ENCODE measurements around the gene SRGAP1.
"Not testable (repeated sequence)": the region's sequence is repeated elsewhere in the genome, so short reads cannot be mapped to it uniquely, and the experiment has no call there.

Gene SRGAP1

DNA sequence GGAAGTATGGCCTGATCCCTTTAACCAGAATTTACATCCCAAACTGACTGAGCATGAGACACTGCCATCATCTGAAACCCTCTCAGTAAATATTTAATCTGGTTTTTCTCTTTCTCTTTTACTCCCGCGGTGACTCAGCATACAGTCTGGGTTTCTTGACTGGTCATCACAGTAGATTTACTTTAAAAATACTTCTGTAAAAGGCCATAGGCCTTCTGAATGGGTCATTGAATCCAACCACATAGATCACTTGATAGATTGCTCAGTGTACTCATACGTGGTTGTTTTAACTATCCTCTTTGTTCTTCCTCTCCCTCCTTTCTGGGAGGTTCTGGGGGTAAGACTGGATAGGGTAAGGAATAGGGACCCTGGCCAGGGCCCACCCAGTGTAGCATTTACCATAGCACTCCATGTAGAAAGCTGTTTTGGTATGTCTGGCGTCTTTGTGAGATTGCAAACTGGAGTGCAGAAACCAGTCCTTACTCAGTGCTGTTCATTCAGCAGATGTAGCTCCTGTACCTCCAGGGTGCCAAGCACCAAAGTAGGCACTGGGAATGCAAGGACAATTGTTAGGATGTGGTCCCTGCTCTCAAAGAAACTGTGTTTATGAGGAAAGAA is 165.7 kb downstream of the SRGAP1 start:
- no peak overlapping the region for H3K4me3 ChIP-seq (replicated peaks; ENCODE audit: insufficient read depth, low read length)
- TF ChIP-seq, protein P1, sequence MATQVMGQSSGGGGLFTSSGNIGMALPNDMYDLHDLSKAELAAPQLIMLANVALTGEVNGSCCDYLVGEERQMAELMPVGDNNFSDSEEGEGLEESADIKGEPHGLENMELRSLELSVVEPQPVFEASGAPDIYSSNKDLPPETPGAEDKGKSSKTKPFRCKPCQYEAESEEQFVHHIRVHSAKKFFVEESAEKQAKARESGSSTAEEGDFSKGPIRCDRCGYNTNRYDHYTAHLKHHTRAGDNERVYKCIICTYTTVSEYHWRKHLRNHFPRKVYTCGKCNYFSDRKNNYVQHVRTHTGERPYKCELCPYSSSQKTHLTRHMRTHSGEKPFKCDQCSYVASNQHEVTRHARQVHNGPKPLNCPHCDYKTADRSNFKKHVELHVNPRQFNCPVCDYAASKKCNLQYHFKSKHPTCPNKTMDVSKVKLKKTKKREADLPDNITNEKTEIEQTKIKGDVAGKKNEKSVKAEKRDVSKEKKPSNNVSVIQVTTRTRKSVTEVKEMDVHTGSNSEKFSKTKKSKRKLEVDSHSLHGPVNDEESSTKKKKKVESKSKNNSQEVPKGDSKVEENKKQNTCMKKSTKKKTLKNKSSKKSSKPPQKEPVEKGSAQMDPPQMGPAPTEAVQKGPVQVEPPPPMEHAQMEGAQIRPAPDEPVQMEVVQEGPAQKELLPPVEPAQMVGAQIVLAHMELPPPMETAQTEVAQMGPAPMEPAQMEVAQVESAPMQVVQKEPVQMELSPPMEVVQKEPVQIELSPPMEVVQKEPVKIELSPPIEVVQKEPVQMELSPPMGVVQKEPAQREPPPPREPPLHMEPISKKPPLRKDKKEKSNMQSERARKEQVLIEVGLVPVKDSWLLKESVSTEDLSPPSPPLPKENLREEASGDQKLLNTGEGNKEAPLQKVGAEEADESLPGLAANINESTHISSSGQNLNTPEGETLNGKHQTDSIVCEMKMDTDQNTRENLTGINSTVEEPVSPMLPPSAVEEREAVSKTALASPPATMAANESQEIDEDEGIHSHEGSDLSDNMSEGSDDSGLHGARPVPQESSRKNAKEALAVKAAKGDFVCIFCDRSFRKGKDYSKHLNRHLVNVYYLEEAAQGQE (IDR thresholded peaks at IDR 0.05; ENCODE audit: insufficient replicate concordance, low read depth) = no peak
- TF ChIP-seq, protein P2, sequence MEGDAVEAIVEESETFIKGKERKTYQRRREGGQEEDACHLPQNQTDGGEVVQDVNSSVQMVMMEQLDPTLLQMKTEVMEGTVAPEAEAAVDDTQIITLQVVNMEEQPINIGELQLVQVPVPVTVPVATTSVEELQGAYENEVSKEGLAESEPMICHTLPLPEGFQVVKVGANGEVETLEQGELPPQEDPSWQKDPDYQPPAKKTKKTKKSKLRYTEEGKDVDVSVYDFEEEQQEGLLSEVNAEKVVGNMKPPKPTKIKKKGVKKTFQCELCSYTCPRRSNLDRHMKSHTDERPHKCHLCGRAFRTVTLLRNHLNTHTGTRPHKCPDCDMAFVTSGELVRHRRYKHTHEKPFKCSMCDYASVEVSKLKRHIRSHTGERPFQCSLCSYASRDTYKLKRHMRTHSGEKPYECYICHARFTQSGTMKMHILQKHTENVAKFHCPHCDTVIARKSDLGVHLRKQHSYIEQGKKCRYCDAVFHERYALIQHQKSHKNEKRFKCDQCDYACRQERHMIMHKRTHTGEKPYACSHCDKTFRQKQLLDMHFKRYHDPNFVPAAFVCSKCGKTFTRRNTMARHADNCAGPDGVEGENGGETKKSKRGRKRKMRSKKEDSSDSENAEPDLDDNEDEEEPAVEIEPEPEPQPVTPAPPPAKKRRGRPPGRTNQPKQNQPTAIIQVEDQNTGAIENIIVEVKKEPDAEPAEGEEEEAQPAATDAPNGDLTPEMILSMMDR (IDR thresholded peaks at IDR 0.05; ENCODE audit: insufficient read depth, low read length) = no peak
- no peak for TF ChIP-seq POLR2AphosphoS5 (IDR thresholded peaks at IDR 0.05; ENCODE audit: low read depth)
- no peak for DNase-seq (ENCODE audit: low read depth in 1 of 2, low spot score in 1 of 2)
- H3K27ac ChIP-seq (replicated peaks) = no peak overlapping the region
- no peaks in the 10 kb centered on the region for H3K27me3 ChIP-seq (ENCODE audit: insufficient read depth, poor library complexity, severe bottlenecking)

DNA sequence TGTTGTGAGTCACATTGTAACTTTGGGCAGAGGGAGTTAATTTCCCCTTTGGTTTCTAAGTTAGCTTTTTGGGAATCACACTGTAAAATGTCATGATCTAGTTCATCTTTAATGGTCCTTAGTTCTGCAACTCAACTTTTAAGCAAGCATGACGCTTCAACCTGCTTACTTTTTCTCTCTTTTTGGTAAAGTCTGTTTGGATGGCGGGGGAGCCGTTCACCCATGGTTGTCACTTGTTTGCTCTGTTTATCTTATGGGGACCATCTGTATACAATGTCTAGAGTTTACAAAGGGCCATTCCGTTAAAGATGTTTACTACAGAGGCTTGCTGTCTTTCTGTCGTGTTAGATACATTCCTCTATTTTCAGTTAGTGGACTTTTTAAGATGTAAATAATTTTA is 172.0 kb downstream of the SRGAP1 start:
- TF ChIP-seq, protein P2 (IDR thresholded peaks at IDR 0.05; ENCODE audit: insufficient read depth, low read length) = no peak

DNA sequence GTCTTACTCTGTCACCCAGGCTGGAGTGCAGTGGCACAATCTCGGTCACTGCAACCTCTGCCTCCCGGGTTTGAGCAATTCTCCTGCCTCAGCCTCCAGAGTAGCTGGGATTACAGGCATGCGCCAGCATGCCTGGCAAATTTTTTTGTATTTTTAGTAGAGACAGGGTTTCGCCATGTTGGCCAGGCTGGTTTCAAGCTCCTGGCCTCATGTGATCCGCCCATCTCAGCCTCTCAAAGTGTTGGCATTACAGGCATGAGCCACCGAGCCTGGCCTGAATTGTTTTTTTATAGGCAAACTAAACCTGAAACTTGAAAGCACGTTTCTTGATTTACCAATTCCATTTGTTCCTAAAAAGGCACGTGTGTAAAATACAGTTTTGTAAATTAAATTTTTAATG is 173.6 kb downstream of the SRGAP1 start:
- DNase-seq (ENCODE audit: low read depth in 1 of 2, low spot score in 1 of 2); H3K27me3 ChIP-seq (ENCODE audit: insufficient read depth, poor library complexity, severe bottlenecking); H3K4me3 ChIP-seq (replicated peaks; ENCODE audit: insufficient read depth, low read length); H3K27ac ChIP-seq (replicated peaks): not testable (repeated sequence)

More for the DNA sequence above, 172.0 kb downstream of the SRGAP1 start:
- DNase-seq (ENCODE audit: low read depth in 1 of 2, low spot score in 1 of 2) = no peak
- H3K27ac ChIP-seq (replicated peaks) = no peak overlapping the region
- H3K4me3 ChIP-seq (replicated peaks; ENCODE audit: insufficient read depth, low read length) = no peak overlapping the region
- H3K27me3 ChIP-seq (ENCODE audit: insufficient read depth, poor library complexity, severe bottlenecking) = no peaks in the 10 kb centered on the region

DNA sequence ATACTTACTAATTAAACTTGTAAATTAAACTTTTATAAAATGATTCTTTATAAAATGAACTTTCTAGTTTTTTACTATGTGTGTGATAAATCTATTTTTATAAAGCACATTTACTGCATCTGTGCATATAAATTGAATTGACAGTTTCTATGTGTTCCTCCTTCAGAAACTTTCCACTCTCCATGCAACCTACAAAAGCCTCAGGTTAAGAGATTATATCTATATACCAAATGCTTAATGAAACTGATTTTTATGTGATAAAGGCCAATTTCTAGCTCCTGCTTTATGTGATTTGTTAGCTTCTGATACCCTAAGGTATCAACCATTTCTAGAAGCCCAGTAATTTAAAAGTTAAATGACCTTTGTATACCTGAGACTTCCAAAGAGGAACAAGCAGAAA is 174.0 kb downstream of the SRGAP1 start:
- TF ChIP-seq, protein P2 (IDR thresholded peaks at IDR 0.05; ENCODE audit: insufficient read depth, low read length) = no peak
- TF ChIP-seq, protein P1 (IDR thresholded peaks at IDR 0.05; ENCODE audit: insufficient replicate concordance, low read depth) = no peak
- no peak for TF ChIP-seq SPI1 (IDR thresholded peaks at IDR 0.05; ENCODE audit: borderline replicate concordance, low read depth)
- TF ChIP-seq GABPA (IDR thresholded peaks at IDR 0.05; ENCODE audit: low read depth) = no peak
- no peak for TF ChIP-seq POLR2AphosphoS5 (IDR thresholded peaks at IDR 0.05; ENCODE audit: low read depth)
- DNase-seq (ENCODE audit: low read depth in 1 of 2, low spot score in 1 of 2) = no peak

More for the DNA sequence above, 174.0 kb downstream of the SRGAP1 start:
- H3K27ac ChIP-seq (replicated peaks) = no peak overlapping the region
- no peaks in the 10 kb centered on the region for H3K27me3 ChIP-seq (ENCODE audit: insufficient read depth, poor library complexity, severe bottlenecking)
- H3K4me3 ChIP-seq (replicated peaks; ENCODE audit: insufficient read depth, low read length) = no peak overlapping the region

All from HL-60 (cell line).